ENCODE measurements around the gene MYO9B.
A peak's percentile ranks its signal among the peaks of the same experiment; 100 is the strongest.

The MYO9B gene

GRCh38 chr19:17244618-17245534 lies 169.3 kb downstream of the MYO9B start:
- no peak for TF ChIP-seq CTCF (conservative IDR thresholded peaks at IDR 0.05; ENCODE audit: low read length)
- no peak for DNase-seq (ENCODE audit: low read depth)
- H3K4me3 ChIP-seq (ENCODE audit: low read length): peak overlapping the region; percentile 89

- peak within 1 kb of the TSS; percentile 89 for H3K4me3 ChIP-seq (ENCODE audit: low read length)
- no peak for TF ChIP-seq CTCF (conservative IDR thresholded peaks at IDR 0.05; ENCODE audit: low read length)
- DNase-seq (ENCODE audit: low read depth): no peak
Observed at GRCh38 chr19:17245535-17245984, 170.0 kb downstream of the MYO9B start, which contains the start of gene NR2F6. NR2F6 (minus strand) TSS chr19:17245919; CDS start chr19:17245220, 699 bp downstream.

DNA sequence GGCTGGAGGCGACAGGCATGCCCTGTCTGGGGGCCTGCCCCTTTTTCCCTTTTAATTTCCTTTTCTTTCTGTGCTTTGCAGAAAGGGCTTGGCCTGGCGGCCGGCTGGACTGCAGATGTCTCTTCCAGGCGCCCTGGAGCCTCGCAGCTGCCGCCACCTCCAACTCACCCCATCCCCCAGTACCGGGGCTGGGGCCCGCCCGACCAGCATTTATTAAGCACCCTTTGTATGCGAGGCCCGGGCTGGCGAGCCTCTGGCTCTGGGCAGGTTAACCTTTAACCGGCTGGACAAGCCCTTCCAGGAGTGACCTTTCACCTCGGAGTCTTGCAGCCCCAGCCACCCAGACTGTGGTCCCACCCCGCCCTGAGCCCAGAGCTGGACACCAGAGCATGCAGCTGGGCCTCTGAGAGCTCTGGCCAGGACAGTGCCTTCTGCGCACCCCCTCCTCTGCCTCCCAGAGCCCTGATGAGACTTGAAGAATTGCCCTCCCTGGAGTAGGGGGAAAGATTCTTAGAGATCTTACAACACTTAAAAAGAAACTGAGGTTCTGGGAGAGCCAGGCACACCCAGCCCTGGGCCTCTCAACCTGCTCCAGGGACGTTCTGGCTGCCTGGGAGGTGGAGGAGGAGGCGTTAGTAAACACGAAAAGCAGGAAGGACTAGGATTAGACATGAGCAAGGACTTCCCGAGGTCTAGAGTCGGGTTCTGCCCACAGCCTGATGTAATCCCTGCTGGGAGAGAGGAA lies 171.3 kb downstream of the MYO9B start:
- TF ChIP-seq CTCF (conservative IDR thresholded peaks at IDR 0.05; ENCODE audit: low read length): no peak
- DNase-seq (ENCODE audit: low read depth): peak; percentile 57
- H3K4me3 ChIP-seq (ENCODE audit: low read length): peak overlapping the region; percentile 60

DNA sequence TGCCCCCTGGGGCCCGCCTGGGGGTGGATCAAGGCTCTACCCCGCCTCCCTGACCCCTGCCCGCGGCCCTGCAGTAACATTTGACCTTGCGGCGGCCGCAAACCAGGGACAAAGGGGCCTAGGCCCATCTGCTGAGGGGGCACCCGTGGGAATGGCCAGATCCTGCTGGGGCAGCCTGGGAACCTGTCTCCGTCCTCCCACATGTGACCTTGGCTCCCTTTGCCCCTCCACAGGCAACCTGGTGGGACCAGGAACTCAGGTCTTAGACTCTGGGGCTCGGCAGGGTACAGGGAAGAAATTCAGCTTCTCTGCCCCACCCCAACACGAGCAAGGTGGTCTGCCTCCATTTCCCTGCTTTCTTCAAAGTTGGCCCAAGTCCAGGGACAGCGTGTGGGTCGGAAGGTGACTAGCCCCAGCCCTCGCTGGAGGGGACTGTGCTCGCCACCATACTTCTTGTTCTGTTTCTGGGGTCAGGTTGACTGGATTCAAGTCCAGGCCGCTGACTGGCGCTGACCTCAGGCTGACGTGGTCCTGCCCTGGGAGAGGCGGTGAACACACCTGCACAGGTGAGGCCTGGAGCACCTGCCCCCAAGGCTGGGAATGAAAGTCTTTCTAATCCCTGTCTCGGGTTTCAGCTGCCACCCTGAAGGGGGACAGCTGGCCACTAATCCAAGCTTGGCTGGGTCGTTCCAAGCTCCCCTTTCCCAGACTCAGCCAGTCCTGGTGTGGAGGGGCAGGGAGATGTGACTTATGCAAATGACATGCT lies 172.6 kb downstream of the MYO9B start:
- H3K4me3 ChIP-seq (ENCODE audit: low read length): no peak overlapping the region
- DNase-seq (ENCODE audit: low read depth): no peak
- no peak for TF ChIP-seq CTCF (conservative IDR thresholded peaks at IDR 0.05; ENCODE audit: low read length)

GRCh38 chr19:17249887-17250548 lies 174.4 kb downstream of the MYO9B start:
- no peak for TF ChIP-seq CTCF (conservative IDR thresholded peaks at IDR 0.05; ENCODE audit: low read length)
- H3K4me3 ChIP-seq (ENCODE audit: low read length): no peak overlapping the region
- no peak for DNase-seq (ENCODE audit: low read depth)

DNA sequence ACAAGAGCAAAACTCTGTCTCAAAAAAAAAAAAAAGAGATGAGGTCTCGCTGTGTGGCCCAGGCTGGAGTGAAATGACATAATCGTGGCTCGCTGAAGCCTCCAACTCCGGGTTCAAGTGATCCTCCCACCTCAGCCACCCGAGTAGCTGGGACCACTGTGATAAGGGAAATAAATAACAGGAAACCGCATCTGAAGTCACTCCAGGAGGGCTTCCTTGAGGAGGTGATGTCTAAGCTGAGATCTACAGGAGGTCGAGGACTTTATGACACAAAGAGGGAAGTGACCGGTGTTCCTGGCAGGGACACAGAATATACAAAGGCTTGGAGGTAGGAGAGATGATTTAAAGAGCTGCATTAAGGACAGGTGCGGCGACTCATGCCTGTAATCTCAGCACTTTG lies 179.1 kb downstream of the MYO9B start:
- no peak for TF ChIP-seq CTCF (conservative IDR thresholded peaks at IDR 0.05; ENCODE audit: low read length)
- H3K4me3 ChIP-seq (ENCODE audit: low read length): no peak overlapping the region
- no peak for DNase-seq (ENCODE audit: low read depth)

Measured in AG10803 (cell line).